NCI-H2196 (cell line): Measurements from ENCODE around the gene CRYGC.
A peak's percentile ranks its signal among the peaks of the same experiment; 100 is the strongest.
"Not testable (repeated sequence)": the region's sequence is repeated elsewhere in the genome, so short reads cannot be mapped to it uniquely, and the experiment has no call there.

ENCODE experiments used
- DNase-seq: peaks from one replicate; lab custom pipeline; 2025; ENCODE audit not compliant: unreplicated experiment; lab: John Stamatoyannopoulos, UW

The CRYGC gene

GRCh38 chr2:208138334-208138733, 8.7 kb upstream of the CRYGC start:
- DNase-seq: not testable (repeated sequence)

GRCh38 chr2:208136716-208137094, 7.1 kb upstream of the CRYGC start:
- no peak for DNase-seq

DNA sequence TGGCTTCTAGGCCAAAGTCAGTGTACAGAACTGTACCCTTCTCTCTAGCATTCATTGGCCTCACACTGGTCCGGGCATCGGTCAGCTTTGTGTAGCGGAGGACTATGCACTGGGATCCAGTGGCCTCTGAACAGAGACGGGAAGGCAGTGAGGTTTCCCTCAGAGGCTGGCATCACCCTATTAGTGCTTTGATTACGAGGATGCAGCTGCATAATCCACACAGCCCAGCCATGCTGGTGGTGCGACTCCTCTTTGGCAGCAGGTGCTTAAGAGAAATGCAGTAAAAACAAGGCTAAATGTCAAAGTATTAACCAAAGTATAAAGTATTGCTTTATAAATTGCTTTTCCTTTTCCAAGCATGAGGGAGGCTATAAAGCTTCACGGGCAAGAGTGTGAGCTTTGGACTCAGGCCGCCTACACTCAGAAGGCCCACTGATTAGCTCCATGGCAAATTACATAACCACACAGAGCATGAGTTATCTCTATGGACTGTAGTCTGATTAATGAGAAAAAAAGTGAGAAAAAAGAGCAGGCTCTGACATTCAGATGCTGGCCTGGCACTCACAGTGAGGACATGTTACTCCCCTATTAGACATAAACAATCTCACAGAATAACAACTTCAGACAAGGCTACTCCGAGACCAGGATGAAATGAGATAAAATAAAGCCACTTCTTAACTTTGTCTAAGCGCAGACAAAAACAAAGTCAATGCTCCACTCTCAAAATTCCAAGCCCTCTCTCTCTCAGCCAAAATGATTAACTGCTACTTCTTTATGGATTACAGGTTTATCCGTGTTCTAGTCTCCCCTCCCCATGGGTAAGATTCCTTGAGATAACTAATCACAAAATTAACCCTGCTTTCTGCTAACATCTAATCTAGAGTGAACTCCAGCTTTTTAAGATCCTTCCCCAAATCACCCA, 6.4 kb upstream of the CRYGC start:
- DNase-seq: no peak

- peak; percentile 22 for DNase-seq
Observed at GRCh38 chr2:208134928-208135586, 5.4 kb upstream of the CRYGC start.

- no peak for DNase-seq
Observed at GRCh38 chr2:208130712-208131110, 1.1 kb upstream of the CRYGC start.

DNA sequence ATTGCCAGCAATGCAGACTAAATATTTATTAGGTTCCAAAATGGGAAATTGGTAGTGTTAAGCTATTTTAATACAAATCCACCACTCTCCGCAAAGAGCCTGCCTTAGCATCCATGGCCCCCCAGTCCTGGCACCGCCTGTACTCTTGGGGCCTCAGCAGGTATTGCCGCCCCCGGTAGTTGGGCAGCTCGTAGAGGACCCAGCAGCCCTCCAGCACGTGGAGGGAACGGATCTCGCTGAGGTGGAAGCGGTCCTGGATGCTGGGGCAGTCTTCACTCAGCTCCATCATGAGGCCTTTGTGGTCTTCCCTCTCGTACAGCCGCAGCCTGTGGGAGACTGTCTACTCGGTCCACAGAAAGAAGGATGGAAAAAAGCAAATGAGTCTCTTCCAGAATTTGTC, 1.5 kb downstream of the CRYGC start:
- DNase-seq: no peak

DNA sequence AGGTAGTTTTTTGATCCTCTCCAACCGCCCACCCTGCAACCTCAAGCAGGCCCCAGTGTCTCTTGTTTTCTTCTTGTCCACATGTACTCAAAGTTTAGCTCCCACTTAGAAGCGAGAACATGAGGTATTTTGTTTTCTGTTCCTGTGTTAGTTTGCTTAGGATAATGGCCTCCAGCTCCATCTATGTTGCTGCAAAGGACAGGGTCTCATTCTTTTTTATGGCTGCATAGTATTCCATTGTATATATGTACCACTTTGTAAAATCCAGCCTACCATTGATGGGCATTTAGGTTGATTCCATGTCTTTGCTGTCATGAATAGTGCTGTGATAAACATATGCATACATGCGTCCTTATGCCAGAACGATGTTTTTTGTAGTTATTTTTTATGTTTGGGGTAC, 2.5 kb downstream of the CRYGC start:
- no peak for DNase-seq

DNA sequence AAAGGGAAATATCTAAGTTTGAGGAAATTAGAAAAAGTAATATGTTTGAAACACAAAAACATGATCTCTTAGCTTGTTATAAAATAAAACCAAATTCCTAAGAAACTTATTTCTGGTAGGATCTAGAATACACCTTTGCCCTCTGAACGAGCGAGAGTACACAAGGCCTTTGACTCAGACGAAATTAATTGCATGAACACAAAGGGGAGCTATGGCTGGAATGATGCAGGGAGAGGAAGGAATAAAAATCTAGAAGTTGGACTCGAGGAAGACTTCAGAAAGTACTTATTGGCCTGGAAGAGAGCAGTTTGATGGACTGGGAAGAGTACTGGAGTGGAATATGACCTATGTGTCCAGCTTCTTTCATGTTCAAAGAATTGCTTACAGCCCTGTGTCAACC, 4.4 kb downstream of the CRYGC start:
- DNase-seq: no peak

GRCh38 chr2:208124013-208124715, 5.5 kb downstream of the CRYGC start, which contains the start of gene CRYGD:
TSS of gene CRYGD (minus strand) at chr2:208124524. CDS start at chr2:208124473, 51 bp downstream.
- DNase-seq: not testable (repeated sequence)

DNA sequence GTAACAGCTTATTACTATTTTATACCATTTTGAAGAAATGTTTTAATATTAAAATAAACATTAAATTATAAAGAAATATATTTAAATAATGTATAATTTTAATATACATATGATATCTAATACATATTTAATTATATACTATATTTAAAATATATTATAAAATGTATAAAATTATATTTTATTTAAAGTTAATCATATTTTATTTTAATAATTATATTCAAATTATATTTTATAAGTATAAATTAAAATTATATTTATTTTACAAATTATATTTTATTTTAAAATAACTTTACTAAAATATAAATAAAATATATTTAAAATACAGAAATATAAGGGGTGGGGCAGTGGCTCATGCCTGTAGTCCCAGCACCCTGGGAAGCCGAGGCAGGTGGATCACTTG, 7.4 kb downstream of the CRYGC start:
- no peak for DNase-seq

- no peak for DNase-seq
Observed at GRCh38 chr2:208118918-208119317, 10.7 kb downstream of the CRYGC start.

- DNase-seq: not testable (repeated sequence)
Observed at GRCh38 chr2:208117390-208117789, 12.2 kb downstream of the CRYGC start.

GRCh38 chr2:208112969-208113368, 16.7 kb downstream of the CRYGC start:
- DNase-seq: peak; percentile 75

- DNase-seq: not testable (repeated sequence)
Observed at GRCh38 chr2:208112273-208112745, 17.3 kb downstream of the CRYGC start.

DNA sequence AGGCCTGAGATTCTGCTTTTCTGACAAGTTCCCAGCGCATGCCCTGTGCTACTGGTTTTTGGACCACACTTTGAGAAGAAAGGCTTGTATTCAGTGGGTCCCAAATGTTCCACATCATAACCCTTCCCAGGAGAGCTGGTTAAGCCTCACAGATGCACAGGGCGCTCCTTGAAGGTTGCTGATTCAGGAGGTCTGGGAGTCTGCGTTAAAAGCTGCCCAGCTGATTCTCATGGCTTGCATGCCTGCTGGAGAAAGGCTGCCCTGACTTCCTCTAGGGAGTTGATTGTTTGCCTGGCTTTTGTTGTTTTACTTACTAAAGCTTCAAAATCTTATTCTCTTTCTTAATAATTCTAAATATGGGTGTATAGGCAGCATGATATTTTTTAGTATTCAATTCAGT, 26.0 kb downstream of the CRYGC start:
- no peak for DNase-seq

GRCh38 chr2:208101716-208102631, 27.7 kb downstream of the CRYGC start:
- peak; percentile 23 for DNase-seq

DNA sequence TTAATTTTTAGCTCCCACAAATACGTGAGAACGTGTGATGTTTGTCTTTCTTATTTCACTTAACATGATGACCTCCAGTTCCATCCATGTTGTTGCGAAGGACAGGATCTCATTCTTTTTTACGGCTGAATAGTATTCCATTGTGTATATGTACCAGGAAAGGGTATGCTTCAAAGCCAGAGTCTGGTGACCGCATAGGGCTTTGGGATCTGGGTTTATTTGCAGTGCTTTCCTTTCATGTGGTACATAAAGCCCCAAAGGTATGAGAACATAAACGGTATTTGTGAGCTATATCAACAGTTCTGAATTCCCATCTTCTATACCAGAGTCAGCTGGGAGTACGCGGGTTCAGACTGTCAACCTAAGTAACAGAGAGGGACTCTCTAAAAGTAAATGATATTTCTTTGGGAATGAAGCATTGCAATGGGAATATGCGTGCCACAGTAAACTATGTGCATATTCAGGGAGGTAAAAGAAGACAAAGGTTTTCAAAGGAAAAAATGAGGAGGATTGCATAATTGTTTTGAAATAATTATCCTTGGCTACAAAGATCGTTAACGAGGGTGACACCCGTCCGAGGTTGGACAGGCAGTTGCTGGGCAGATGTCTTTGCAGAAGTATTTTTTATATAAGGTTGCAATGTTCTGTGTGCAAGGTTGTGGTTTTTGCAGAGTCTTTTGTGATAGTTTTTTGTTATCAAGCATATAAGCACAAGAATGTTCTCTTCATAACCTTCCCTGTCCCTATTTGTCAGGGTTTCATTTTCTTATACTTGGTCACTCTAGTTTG, 29.8 kb downstream of the CRYGC start:
- DNase-seq: no peak

DNA sequence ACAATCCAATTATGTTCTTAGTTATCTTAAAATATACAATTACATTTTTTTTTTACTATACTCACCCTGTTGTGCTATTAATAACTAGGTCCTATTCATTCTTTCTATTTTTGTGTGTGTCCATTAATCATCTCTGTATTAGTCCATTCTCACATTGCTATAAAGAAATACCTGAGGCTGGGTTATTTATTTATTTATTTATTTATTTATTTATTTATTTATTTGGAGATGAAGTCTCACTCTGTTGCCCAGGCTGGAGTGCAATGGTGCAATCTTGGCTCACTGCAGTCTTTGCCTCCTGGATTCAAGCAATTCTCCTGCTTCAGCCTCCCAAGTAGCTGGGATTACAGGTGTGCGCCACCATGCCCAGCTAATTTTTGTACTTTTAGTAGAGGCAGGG, 30.9 kb downstream of the CRYGC start:
- not testable (repeated sequence) for DNase-seq

GRCh38 chr2:208098267-208098666, 31.4 kb downstream of the CRYGC start:
- no peak for DNase-seq

DNA sequence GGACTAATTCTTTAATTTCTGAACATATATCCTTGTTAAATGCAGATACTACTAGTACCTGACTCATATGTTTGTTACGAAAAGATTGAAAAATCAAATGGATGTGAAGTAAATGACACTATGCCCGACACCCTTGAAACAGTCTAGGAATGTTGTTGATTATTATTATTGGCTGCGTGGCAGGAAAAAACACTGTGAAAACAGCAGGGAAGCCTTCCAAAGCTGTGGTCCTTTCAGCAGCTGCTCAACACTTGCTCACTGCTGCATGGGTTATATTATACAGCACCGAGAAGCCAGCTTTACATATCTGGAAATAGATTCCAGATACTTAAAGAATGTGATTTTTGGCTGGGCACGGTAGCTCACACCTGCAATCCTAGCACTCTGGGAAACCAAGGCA, 31.8 kb downstream of the CRYGC start:
- no peak for DNase-seq
